Measurements from ENCODE around the gene TMPRSS7. TPM values are rescaled to one million over a fixed set of nuclear protein-coding genes. Genes with fewer than 3 reads are reported as not detected.

TMPRSS7 gene
- total RNA-seq, 1 experiment from 2014 or later: not detected

DNA sequence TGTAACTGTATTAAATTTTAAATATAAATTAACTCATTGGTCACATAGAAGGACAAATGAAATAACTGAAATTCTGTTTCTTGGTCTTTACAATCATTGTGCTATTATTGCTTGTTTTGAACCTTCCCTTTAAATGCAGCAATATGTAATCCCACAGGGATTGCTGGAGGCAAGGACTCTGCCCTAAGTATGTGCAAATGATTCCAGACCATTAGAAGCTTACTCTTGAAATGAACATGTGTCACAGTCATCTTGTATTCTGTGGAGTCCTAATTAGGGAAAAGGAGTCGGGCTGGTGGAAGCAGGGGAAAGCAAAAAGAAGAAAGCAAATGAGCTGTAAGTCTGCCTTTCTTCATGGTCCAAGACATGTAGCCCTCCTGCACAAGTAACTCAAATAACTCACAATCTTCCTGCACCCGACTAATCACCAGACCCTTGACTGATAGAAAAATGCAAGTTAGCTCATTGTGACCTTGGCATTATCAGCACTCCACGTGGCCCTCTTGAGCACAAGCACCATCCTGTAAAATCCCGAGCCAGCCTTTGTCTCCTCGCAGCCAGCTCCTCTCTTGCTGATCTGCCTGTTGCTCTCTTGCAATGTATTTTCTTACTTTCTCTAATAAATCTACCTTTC, 2.3 kb upstream of the TMPRSS7 start (continued):
- TF ChIP-seq FOXP4 (CRISPR knock-in tag; IDR thresholded peaks at IDR 0.05) (no peak), NFATC4 (CRISPR knock-in tag; IDR thresholded peaks at IDR 0.05) (no peak), ZNF232 (CRISPR knock-in tag; IDR thresholded peaks at IDR 0.05) (no peak)

DNA sequence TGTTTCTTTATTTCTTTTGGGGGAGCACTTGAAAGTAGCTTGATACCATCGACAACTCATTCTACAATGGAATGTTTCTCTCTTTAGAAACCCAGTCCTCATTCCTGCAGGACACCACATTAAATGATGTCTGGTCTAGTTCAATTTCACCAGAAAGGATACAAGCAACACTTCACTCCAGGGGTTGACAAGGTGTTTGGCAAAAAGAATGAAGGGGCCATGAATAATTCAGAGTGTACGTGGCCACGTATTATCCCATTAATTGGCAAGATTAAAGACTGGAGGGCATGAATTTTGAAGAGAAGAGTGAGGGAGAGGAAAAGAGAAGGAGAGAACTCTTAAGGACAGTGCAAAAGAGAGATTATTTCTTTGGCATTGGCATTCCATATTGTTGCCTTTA, 705 bp downstream of the TMPRSS7 start:
- peaks cover 8% of the 10 kb centered on the region for H3K4me1 Mint-ChIP-seq
- DNase-seq (ENCODE audit: low spot score) (no peak), ATAC-seq (no peak)

More for the DNA sequence above, 705 bp downstream of the TMPRSS7 start:
- Mint-ChIP-seq H3K27ac (no peak overlapping the region), H3K36me3 (peaks cover 43% of the 10 kb centered on the region), H3K4me3 (no peak overlapping the region), H3K27me3 (ENCODE audit: low read depth) (no peaks in the 10 kb centered on the region), H3K9me3 (peaks cover 55% of the 10 kb centered on the region)
- ChIA-PET POLR2A (no interaction called here), CTCF (interaction anchor here (2.7 kb wide), 1 partner anchor 22 kb away, joined by 14 read pairs; no protein-coding TSS in a partner anchor)
- no peak for TF ChIP-seq CREB1 (CRISPR knock-in tag; IDR thresholded peaks at IDR 0.05)
- TF ChIP-seq ZBTB21 (CRISPR knock-in tag; IDR thresholded peaks at IDR 0.05; ENCODE audit: borderline replicate concordance): no peak
- no peak for TF ChIP-seq ARID4B (CRISPR knock-in tag; IDR thresholded peaks at IDR 0.05; ENCODE audit: borderline replicate concordance)
- TF ChIP-seq AR (CRISPR knock-in tag; IDR thresholded peaks at IDR 0.05): no peak
- TF ChIP-seq NR3C1 (CRISPR knock-in tag; conservative IDR thresholded peaks at IDR 0.05; ENCODE audit: low read depth): no peak
- TF ChIP-seq NFE2L1 (CRISPR knock-in tag; IDR thresholded peaks at IDR 0.05): no peak
- TF ChIP-seq, protein P1, sequence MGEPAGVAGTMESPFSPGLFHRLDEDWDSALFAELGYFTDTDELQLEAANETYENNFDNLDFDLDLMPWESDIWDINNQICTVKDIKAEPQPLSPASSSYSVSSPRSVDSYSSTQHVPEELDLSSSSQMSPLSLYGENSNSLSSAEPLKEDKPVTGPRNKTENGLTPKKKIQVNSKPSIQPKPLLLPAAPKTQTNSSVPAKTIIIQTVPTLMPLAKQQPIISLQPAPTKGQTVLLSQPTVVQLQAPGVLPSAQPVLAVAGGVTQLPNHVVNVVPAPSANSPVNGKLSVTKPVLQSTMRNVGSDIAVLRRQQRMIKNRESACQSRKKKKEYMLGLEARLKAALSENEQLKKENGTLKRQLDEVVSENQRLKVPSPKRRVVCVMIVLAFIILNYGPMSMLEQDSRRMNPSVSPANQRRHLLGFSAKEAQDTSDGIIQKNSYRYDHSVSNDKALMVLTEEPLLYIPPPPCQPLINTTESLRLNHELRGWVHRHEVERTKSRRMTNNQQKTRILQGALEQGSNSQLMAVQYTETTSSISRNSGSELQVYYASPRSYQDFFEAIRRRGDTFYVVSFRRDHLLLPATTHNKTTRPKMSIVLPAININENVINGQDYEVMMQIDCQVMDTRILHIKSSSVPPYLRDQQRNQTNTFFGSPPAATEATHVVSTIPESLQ (CRISPR knock-in tag; IDR thresholded peaks at IDR 0.05): no peak
- no peak for TF ChIP-seq ZNF423 (CRISPR knock-in tag; IDR thresholded peaks at IDR 0.05)
- TF ChIP-seq, protein P2, sequence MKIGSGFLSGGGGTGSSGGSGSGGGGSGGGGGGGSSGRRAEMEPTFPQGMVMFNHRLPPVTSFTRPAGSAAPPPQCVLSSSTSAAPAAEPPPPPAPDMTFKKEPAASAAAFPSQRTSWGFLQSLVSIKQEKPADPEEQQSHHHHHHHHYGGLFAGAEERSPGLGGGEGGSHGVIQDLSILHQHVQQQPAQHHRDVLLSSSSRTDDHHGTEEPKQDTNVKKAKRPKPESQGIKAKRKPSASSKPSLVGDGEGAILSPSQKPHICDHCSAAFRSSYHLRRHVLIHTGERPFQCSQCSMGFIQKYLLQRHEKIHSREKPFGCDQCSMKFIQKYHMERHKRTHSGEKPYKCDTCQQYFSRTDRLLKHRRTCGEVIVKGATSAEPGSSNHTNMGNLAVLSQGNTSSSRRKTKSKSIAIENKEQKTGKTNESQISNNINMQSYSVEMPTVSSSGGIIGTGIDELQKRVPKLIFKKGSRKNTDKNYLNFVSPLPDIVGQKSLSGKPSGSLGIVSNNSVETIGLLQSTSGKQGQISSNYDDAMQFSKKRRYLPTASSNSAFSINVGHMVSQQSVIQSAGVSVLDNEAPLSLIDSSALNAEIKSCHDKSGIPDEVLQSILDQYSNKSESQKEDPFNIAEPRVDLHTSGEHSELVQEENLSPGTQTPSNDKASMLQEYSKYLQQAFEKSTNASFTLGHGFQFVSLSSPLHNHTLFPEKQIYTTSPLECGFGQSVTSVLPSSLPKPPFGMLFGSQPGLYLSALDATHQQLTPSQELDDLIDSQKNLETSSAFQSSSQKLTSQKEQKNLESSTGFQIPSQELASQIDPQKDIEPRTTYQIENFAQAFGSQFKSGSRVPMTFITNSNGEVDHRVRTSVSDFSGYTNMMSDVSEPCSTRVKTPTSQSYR (CRISPR knock-in tag; IDR thresholded peaks at IDR 0.05): no peak
- no peak for TF ChIP-seq ZNF425 (CRISPR knock-in tag; conservative IDR thresholded peaks at IDR 0.05)
- no peak for TF ChIP-seq ZNF219 (CRISPR knock-in tag; IDR thresholded peaks at IDR 0.05; ENCODE audit: borderline replicate concordance)
- no peak for TF ChIP-seq RORB (CRISPR knock-in tag; IDR thresholded peaks at IDR 0.05)
- no peak for TF ChIP-seq TP53 (CRISPR knock-in tag; IDR thresholded peaks at IDR 0.05)
- TF ChIP-seq FOXJ3 (CRISPR knock-in tag; IDR thresholded peaks at IDR 0.05; ENCODE audit: borderline replicate concordance): no peak
